SK-N-SH treated with all-trans-retinoic acid at 6 μM for 48 hours (cell line): ENCODE results near the gene ZNF691.

Source experiments
- ESRRG ChIP-seq: fragments of 250-450 bp; sonication (Bioruptor Pico); IDR thresholded peaks from 2 replicates; pipeline ENCODE4 v1.6.1; 2021; ENCODE audit warnings: mild to moderate bottlenecking
- OSR1 ChIP-seq: fragments of 250-450 bp; sonication (Bioruptor Pico); IDR thresholded peaks from 2 replicates; pipeline ENCODE4 v1.8.0; 2022; ENCODE audit warnings: moderate library complexity, mild to moderate bottlenecking, inconsistent platforms
- PATZ1 ChIP-seq: fragments of 250-450 bp; sonication (Bioruptor Pico); IDR thresholded peaks from 2 replicates; pipeline ENCODE4 v1.8.0; 2020; ENCODE audit warnings: mild to moderate bottlenecking, moderate library complexity, borderline replicate concordance
- ZC3H10 ChIP-seq: fragments of 250-450 bp; sonication (Bioruptor Pico); IDR thresholded peaks from 2 replicates; pipeline ENCODE4 v1.5.1; 2021; ENCODE audit warnings: mild to moderate bottlenecking, moderate library complexity
- ZFP3 ChIP-seq: fragments of 250-450 bp; sonication (Bioruptor Pico); IDR thresholded peaks from 2 replicates; pipeline ENCODE4 v1.5.0; 2020; ENCODE audit warnings: mild to moderate bottlenecking, moderate library complexity
- ZNF8 ChIP-seq: fragments of 450-650 bp; formaldehyde crosslinking; IDR thresholded peaks from 2 replicates; pipeline ENCODE4 v1.5.0; 2020; ENCODE audit warnings: mild to moderate bottlenecking, moderate library complexity

GRCh38 chr1:42821690-42822089 lies 24.7 kb upstream of the ZNF691 start:
- TF ChIP-seq ZNF8 (CRISPR knock-in tag) (no peak), PATZ1 (no peak), ESRRG (CRISPR knock-in tag) (no peak), ZFP3 (CRISPR knock-in tag) (no peak), ZC3H10 (CRISPR knock-in tag) (no peak), OSR1 (CRISPR knock-in tag) (no peak)
